ENCODE results near the gene SP7. TPM values are rescaled to one million over a fixed set of nuclear protein-coding genes. Genes with fewer than 3 reads are reported as not detected.
A peak's percentile ranks its signal among the peaks of the same experiment; 100 is the strongest.

Gene SP7
- total and polyA plus RNA-seq, 9 of the 15 experiments (the other 6 are each of a cell fraction or from before 2014, with no cell fraction given): 0.04 TPM; not detected in 8

- TF ChIP-seq SPI1 (IDR thresholded peaks at IDR 0.05; ENCODE audit: borderline replicate concordance, low read depth, low read length) (no peak), THRAP3 (IDR thresholded peaks at IDR 0.05; ENCODE audit: borderline replicate concordance) (no peak), DEAF1 (CRISPR knock-in tag; IDR thresholded peaks at IDR 0.05) (no peak), SMARCE1 (IDR thresholded peaks at IDR 0.05) (peak; percentile 86), SMAD1 (IDR thresholded peaks at IDR 0.05; ENCODE audit: low read depth, low read length, partially characterized antibody) (no peak), ARID2 (IDR thresholded peaks at IDR 0.05) (no peak), ZNF764 (CRISPR knock-in tag; IDR thresholded peaks at IDR 0.05; ENCODE audit: low read depth) (no peak), CCNT2 (IDR thresholded peaks at IDR 0.05; ENCODE audit: borderline replicate concordance, extremely low read depth, insufficient read length, low read depth, low read length) (no peak), PBX2 (CRISPR knock-in tag; IDR thresholded peaks at IDR 0.05; ENCODE audit: low read depth) (no peak), PBX2 (tag; conservative IDR thresholded peaks at IDR 0.05; ENCODE audit: low read depth) (peak; percentile 50; the same call in 1 of the 2 replicates), BRD4 (IDR thresholded peaks at IDR 0.05) (no peak), FOS (IDR thresholded peaks at IDR 0.05; ENCODE audit: extremely low read depth, insufficient read length) (peak; percentile 65), ZC3H8 (IDR thresholded peaks at IDR 0.05) (no peak), DPF2 (IDR thresholded peaks at IDR 0.05) (peak; percentile 76), ARID1B (IDR thresholded peaks at IDR 0.05) (peak; percentile 68), RFX5 (IDR thresholded peaks at IDR 0.05; ENCODE audit: low read depth, low read length) (no peak), ZBTB1 (CRISPR knock-in tag; IDR thresholded peaks at IDR 0.05; ENCODE audit: borderline replicate concordance, low read depth) (no peak), FOXK1 (CRISPR knock-in tag; IDR thresholded peaks at IDR 0.05; ENCODE audit: borderline replicate concordance) (no peak), BCL6 (CRISPR knock-in tag; IDR thresholded peaks at IDR 0.05) (no peak), ZMIZ1 (IDR thresholded peaks at IDR 0.05; ENCODE audit: low read depth in 2 of 2, low read length in 2 of 2) (no peak), MYNN (IDR thresholded peaks at IDR 0.05) (peak; percentile 92), MYNN (CRISPR knock-in tag; IDR thresholded peaks at IDR 0.05) (no peak)
These were observed 37.1 kb downstream of the SP7 start (continued) for GRCh38 chr12:53299101-53299453.

Data from K562 (cell line).